ENCODE measurements around the gene COLEC12.
A peak's percentile ranks its signal among the peaks of the same experiment; 100 is the strongest.

Gene COLEC12

GRCh38 chr18:498931-499775 lies 1.3 kb downstream of the COLEC12 start:
- peak; percentile 74 for DNase-seq (ENCODE audit: low read depth)
- TF ChIP-seq CTCF (IDR thresholded peaks at IDR 0.05; ENCODE audit: control insufficient read depth, insufficient read depth, low read depth, low read length, missing control alignments): no peak
- H3K4me3 ChIP-seq (ENCODE audit: control insufficient read depth, low read depth, low read length): peak overlapping the region; percentile 76

- TF ChIP-seq CTCF (IDR thresholded peaks at IDR 0.05; ENCODE audit: control insufficient read depth, insufficient read depth, low read depth, low read length, missing control alignments): no peak
- no peak overlapping the region for H3K4me3 ChIP-seq (ENCODE audit: control insufficient read depth, low read depth, low read length)
- DNase-seq (ENCODE audit: low read depth): no peak
Observed at GRCh38 chr18:497688-498087, 2.8 kb downstream of the COLEC12 start.

GRCh38 chr18:495452-495851 lies 5.0 kb downstream of the COLEC12 start:
- TF ChIP-seq CTCF (IDR thresholded peaks at IDR 0.05; ENCODE audit: control insufficient read depth, insufficient read depth, low read depth, low read length, missing control alignments): no peak
- H3K4me3 ChIP-seq (ENCODE audit: control insufficient read depth, low read depth, low read length): no peak overlapping the region
- no peak for DNase-seq (ENCODE audit: low read depth)

- no peak overlapping the region for H3K4me3 ChIP-seq (ENCODE audit: control insufficient read depth, low read depth, low read length)
- DNase-seq (ENCODE audit: low read depth): no peak
- no peak for TF ChIP-seq CTCF (IDR thresholded peaks at IDR 0.05; ENCODE audit: control insufficient read depth, insufficient read depth, low read depth, low read length, missing control alignments)
Observed at GRCh38 chr18:495017-495416, 5.5 kb downstream of the COLEC12 start.

- DNase-seq (ENCODE audit: low read depth): no peak
- no peak for TF ChIP-seq CTCF (IDR thresholded peaks at IDR 0.05; ENCODE audit: control insufficient read depth, insufficient read depth, low read depth, low read length, missing control alignments)
- no peak overlapping the region for H3K4me3 ChIP-seq (ENCODE audit: control insufficient read depth, low read depth, low read length)
Observed at GRCh38 chr18:493986-494983, 6.2 kb downstream of the COLEC12 start.

GRCh38 chr18:492451-492850 lies 8.1 kb downstream of the COLEC12 start:
- DNase-seq (ENCODE audit: low read depth): no peak
- H3K4me3 ChIP-seq (ENCODE audit: control insufficient read depth, low read depth, low read length): no peak overlapping the region
- no peak for TF ChIP-seq CTCF (IDR thresholded peaks at IDR 0.05; ENCODE audit: control insufficient read depth, insufficient read depth, low read depth, low read length, missing control alignments)
